ENCODE results near the gene TXLNB. TPM values are rescaled to one million over a fixed set of nuclear protein-coding genes. Genes with fewer than 3 reads are reported as not detected.
A peak's percentile ranks its signal among the peaks of the same experiment; 100 is the strongest.

Gene TXLNB
- total RNA-seq, 1 donor from 2014 or later = 0.05 TPM

- no peak overlapping the region for H3K27ac Mint-ChIP-seq (ENCODE audit: unreplicated experiment)
- no peak for DNase-seq (ENCODE audit: low spot score)
- no peaks in the 10 kb centered on the region for H3K27me3 Mint-ChIP-seq (ENCODE audit: low read depth)
- no peak overlapping the region for H3K4me3 Mint-ChIP-seq (ENCODE audit: unreplicated experiment)
- H3K9me3 Mint-ChIP-seq (ENCODE audit: low read depth) = peaks cover 4% of the 10 kb centered on the region
- no peak for TF ChIP-seq CTCF (IDR thresholded peaks at IDR 0.05)
- no peaks in the 10 kb centered on the region for H3K36me3 Mint-ChIP-seq (ENCODE audit: low read depth)
- H3K4me1 Mint-ChIP-seq (ENCODE audit: low read depth) = peaks cover 10% of the 10 kb centered on the region
These were observed 44.7 kb upstream of the TXLNB start for GRCh38 chr6:139336488-139336887.

- Mint-ChIP-seq H3K4me3 (ENCODE audit: unreplicated experiment) (no peak overlapping the region), H3K4me1 (ENCODE audit: low read depth) (peaks cover 18% of the 10 kb centered on the region), H3K27ac (ENCODE audit: unreplicated experiment) (peak overlapping the region; percentile 75), H3K36me3 (ENCODE audit: low read depth) (no peaks in the 10 kb centered on the region), H3K27me3 (ENCODE audit: low read depth) (no peaks in the 10 kb centered on the region), H3K9me3 (ENCODE audit: low read depth) (no peaks in the 10 kb centered on the region)
- TF ChIP-seq CTCF (IDR thresholded peaks at IDR 0.05) = no peak
- no peak for DNase-seq (ENCODE audit: low spot score)
These were observed 43.8 kb upstream of the TXLNB start for GRCh38 chr6:139335447-139336210.

- TF ChIP-seq CTCF (IDR thresholded peaks at IDR 0.05) = no peak
- peaks cover 22% of the 10 kb centered on the region for H3K4me1 Mint-ChIP-seq (ENCODE audit: low read depth)
- H3K36me3 Mint-ChIP-seq (ENCODE audit: low read depth) = no peaks in the 10 kb centered on the region
- H3K27me3 Mint-ChIP-seq (ENCODE audit: low read depth) = no peaks in the 10 kb centered on the region
- no peak overlapping the region for H3K4me3 Mint-ChIP-seq (ENCODE audit: unreplicated experiment)
- peak overlapping the region; percentile 75 for H3K27ac Mint-ChIP-seq (ENCODE audit: unreplicated experiment)
- no peak for DNase-seq (ENCODE audit: low spot score)
- no peaks in the 10 kb centered on the region for H3K9me3 Mint-ChIP-seq (ENCODE audit: low read depth)
These were observed 43.1 kb upstream of the TXLNB start for GRCh38 chr6:139334806-139335446.

GRCh38 chr6:139330826-139331500 is 39.2 kb upstream of the TXLNB start:
- no peaks in the 10 kb centered on the region for H3K27me3 Mint-ChIP-seq (ENCODE audit: low read depth)
- H3K9me3 Mint-ChIP-seq (ENCODE audit: low read depth) = no peaks in the 10 kb centered on the region
- no peak overlapping the region for H3K4me3 Mint-ChIP-seq (ENCODE audit: unreplicated experiment)
- no peaks in the 10 kb centered on the region for H3K36me3 Mint-ChIP-seq (ENCODE audit: low read depth)
- H3K27ac Mint-ChIP-seq (ENCODE audit: unreplicated experiment) = peak overlapping the region; percentile 78
- DNase-seq (ENCODE audit: low spot score) = no peak
- no peak for TF ChIP-seq CTCF (IDR thresholded peaks at IDR 0.05)
- H3K4me1 Mint-ChIP-seq (ENCODE audit: low read depth) = peaks cover 27% of the 10 kb centered on the region

- DNase-seq (ENCODE audit: low spot score) = no peak
- Mint-ChIP-seq H3K27me3 (ENCODE audit: low read depth) (no peaks in the 10 kb centered on the region), H3K4me1 (ENCODE audit: low read depth) (peaks cover 33% of the 10 kb centered on the region), H3K27ac (ENCODE audit: unreplicated experiment) (no peak overlapping the region), H3K4me3 (ENCODE audit: unreplicated experiment) (no peak overlapping the region), H3K36me3 (ENCODE audit: low read depth) (no peaks in the 10 kb centered on the region), H3K9me3 (ENCODE audit: low read depth) (no peaks in the 10 kb centered on the region)
- no peak for TF ChIP-seq CTCF (IDR thresholded peaks at IDR 0.05)
These were observed 38.5 kb upstream of the TXLNB start for GRCh38 chr6:139330306-139330705.
